Stimulated activated naive B cell treated with anti-CD40 and anti-IgM and Interleukin-4, amounts not matched to agents 10 μg/mL and 1 μg/mL and 100 μg/mL, for 72 hours (primary cell): ENCODE measurements around the gene ARHGAP42.

ENCODE experiments used
- ATAC-seq, 2 donors: fragments of 150-1000 bp; cut with Tn5 transposase; replicated peaks; 2 replicates each; pipeline ENCODE4 v1.10.0; 2021; ENCODE audit warnings: moderate library complexity in 1 of 2
- DNase-seq: peaks from one replicate; pipeline ENCODE4 v3.0.0; 2021
- H3K27ac Mint-ChIP-seq: one replicate; pipeline ENCODE4 v1.8.0; 2022; ENCODE audit warnings: mild to moderate bottlenecking, mixed read lengths
- H3K27me3 Mint-ChIP-seq, 2 donors: one replicate each; pipeline ENCODE4 v1.8.0; 2022; ENCODE audit warnings: mixed read lengths in 2 of 2
- H3K36me3 Mint-ChIP-seq, 2 donors: one replicate each; pipeline ENCODE4 v1.8.0; 2022; ENCODE audit warnings: mixed read lengths in 2 of 2, mild to moderate bottlenecking in 1 of 2
- H3K4me1 Mint-ChIP-seq, 2 donors: one replicate each; pipeline ENCODE4 v1.8.0; 2022; ENCODE audit warnings: mixed read lengths in 2 of 2, mild to moderate bottlenecking in 1 of 2
- H3K4me3 Mint-ChIP-seq, 2 donors: one replicate each; pipeline ENCODE4 v1.8.0; 2022; ENCODE audit warnings: mild to moderate bottlenecking in 2 of 2, mixed read lengths in 2 of 2, moderate library complexity in 1 of 2
- H3K9me3 Mint-ChIP-seq, 2 donors: one replicate each; pipeline ENCODE4 v1.8.0; 2022; ENCODE audit warnings: mixed read lengths in 2 of 2, mild to moderate bottlenecking in 1 of 2

The ARHGAP42 gene

DNA sequence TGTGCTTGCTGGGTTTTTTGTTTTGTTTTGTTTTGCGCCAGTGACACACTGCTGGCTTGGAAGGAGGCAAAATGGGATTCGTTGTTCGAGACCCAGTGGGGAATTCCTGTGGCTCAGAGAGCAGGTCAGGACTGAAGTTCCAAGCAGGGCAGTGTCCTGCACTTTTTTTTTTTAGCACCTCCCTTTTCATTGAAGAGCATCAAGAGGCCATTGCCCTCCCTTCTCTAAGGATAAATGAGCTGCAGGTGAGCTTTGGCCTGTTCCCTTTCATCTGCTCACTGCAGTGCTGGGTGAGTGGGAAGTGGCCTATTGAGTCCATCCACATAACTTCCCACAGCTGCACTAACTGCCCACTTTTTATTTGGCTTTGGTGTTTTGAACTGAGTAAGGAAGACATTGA, 87.8 kb downstream of the ARHGAP42 start:
- peaks cover 0 to 1% of the 10 kb centered on the region in 2 donors for H3K4me1 Mint-ChIP-seq

DNA sequence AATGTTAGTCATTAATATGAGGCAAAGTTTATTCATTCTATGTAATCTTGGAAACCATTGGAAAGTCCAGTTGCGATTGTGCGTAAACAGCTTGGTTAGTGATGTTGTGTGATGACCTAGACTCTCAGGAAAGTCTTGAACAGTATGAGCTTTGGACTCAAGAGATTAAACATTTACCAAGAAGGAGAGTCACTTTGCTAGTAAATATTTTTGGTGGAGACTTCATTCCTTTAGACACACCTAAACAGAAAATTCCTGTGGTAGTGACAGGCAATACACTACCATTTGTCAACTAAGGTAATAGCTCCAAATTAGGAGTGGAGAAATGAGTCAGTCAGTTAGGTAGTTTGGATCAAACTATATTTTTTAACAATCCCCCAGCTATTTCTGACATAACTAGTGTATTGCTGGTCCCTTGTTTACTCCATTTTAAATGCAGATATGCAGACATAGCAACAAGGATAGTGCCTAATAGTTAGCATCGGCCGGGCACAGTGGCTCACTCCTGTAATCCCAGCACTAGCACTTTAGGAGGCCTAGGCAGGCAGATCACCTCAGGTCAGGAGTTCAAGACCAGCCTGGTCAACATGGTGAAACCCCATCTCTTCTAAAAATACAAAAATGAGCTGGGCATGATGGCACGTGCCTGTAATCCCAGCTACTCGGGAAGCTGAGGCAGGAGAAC, 89.3 kb downstream of the ARHGAP42 start:
- H3K27me3 Mint-ChIP-seq, result no peaks in the 10 kb centered on the region
- no peaks in the 10 kb centered on the region for H3K9me3 Mint-ChIP-seq
- H3K27ac Mint-ChIP-seq, result no peak overlapping the region
- peaks cover 0 to 1% of the 10 kb centered on the region in 2 donors for H3K4me1 Mint-ChIP-seq
- no peak overlapping the region for H3K4me3 Mint-ChIP-seq
- ATAC-seq (no peak), DNase-seq (no peak)
- H3K36me3 Mint-ChIP-seq, result peaks cover 16 to 21% of the 10 kb centered on the region in 2 donors

More for the DNA sequence above, 87.8 kb downstream of the ARHGAP42 start:
- Mint-ChIP-seq H3K27ac (no peak overlapping the region), H3K4me3 (no peak overlapping the region), H3K9me3 (no peaks in the 10 kb centered on the region), H3K36me3 (peaks cover 16 to 18% of the 10 kb centered on the region in 2 donors), H3K27me3 (no peaks in the 10 kb centered on the region)
- DNase-seq (no peak), ATAC-seq (no peak)

DNA sequence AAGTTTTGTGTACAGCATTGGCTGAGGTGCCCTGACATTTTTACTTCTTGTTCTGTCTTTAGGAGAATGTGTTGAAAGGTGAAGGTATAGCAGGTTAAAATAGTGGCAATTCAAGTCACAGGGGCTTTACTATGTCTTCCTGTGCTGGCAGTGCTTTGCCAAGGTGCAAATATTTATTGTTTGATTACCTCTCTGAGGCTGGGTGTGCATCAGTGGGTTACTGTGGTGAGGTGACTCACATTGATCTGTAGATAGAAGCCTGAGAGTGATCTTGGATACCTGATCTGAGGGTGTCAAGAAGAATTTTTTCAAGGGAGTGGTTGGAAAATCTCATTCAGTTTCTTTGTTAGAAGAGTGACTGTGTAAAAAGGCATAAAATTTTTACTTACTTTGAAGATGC, 90.0 kb downstream of the ARHGAP42 start:
- H3K36me3 Mint-ChIP-seq, result peaks cover 11 to 15% of the 10 kb centered on the region in 2 donors
- no peaks in the 10 kb centered on the region for H3K9me3 Mint-ChIP-seq
- H3K27ac Mint-ChIP-seq, result no peak overlapping the region
- H3K27me3 Mint-ChIP-seq, result no peaks in the 10 kb centered on the region
- H3K4me1 Mint-ChIP-seq, result peaks cover 0 to 1% of the 10 kb centered on the region in 2 donors
- no peak for ATAC-seq
- DNase-seq, result no peak
- H3K4me3 Mint-ChIP-seq, result no peak overlapping the region

DNA sequence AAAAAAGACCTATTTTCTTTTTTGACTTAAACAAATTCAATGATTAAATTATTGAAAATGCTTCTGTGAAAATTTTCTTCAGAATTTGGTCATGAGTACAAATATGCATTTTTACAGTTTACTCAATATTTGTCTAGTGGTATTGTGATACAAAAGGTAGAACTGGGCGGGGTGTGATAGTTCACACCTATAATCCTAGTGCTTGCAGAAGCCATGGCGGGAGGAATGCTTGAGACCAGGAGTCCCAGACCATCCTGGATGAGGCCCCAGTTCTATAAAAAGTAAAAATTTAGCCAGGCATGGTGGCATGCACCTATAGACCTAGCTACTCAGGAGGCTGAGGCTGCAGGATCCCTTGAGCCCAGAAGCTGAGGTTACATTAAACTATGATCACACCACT, 90.6 kb downstream of the ARHGAP42 start:
- H3K4me3 Mint-ChIP-seq, result no peak overlapping the region
- no peaks in the 10 kb centered on the region for H3K9me3 Mint-ChIP-seq
- no peak overlapping the region for H3K27ac Mint-ChIP-seq
- peaks cover 11 to 15% of the 10 kb centered on the region in 2 donors for H3K36me3 Mint-ChIP-seq
- peaks cover 0 to 1% of the 10 kb centered on the region in 2 donors for H3K4me1 Mint-ChIP-seq
- no peak for DNase-seq
- H3K27me3 Mint-ChIP-seq, result no peaks in the 10 kb centered on the region
- no peak for ATAC-seq

DNA sequence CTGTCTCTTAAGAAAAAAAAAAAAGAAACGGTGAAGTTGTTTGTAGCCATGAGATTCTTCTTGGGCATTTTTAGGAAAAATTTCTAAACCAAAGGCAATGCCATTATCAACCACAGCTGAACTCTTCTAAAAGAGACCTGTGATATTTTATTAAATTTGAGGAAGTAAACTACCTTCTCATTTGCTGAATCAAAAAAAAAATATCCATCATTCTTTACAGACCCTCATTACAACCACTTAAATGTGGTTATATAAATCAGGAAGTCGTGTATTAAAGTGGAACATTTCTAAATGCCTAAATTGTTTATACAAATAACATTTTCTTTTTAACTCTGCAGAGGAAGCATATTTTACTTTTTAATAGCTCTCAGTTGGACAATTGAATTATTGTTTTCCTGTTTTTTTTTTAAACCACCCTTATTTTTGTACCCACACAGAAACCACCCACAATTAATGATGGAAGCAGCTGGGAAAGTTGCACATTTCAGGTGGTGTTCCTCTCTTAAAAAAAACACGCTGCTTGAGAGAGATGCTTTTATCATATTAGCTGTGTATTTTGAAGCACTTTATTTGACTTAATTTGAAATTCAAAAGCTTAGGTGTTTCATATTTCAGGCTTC, 91.2 kb downstream of the ARHGAP42 start:
- Mint-ChIP-seq H3K9me3 (no peaks in the 10 kb centered on the region), H3K27me3 (no peaks in the 10 kb centered on the region), H3K27ac (no peak overlapping the region), H3K4me3 (no peak overlapping the region), H3K36me3 (peaks cover 11 to 15% of the 10 kb centered on the region in 2 donors), H3K4me1 (peaks cover 0 to 1% of the 10 kb centered on the region in 2 donors)
- ATAC-seq (no peak), DNase-seq (no peak)

DNA sequence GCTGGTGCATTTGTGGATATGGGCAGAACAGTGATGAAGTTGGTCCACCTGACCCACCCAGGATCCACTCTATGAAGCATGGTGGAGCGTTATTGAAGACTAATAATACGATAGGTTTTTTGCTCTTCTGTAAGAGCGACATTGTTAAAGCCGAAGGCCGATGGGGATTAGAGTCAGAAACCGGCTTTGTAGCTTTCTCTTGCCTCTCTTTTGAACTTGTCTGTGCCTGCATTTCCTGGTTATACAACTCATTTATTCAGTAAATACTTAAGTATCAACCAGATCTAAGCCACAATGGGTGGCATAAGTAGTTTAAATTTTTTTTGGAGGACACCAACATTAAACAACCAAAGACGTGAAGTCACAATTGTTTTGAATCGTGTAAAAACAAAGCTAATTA, 93.4 kb downstream of the ARHGAP42 start:
- Mint-ChIP-seq H3K27ac (no peak overlapping the region), H3K4me1 (no peaks in the 10 kb centered on the region), H3K9me3 (no peaks in the 10 kb centered on the region), H3K36me3 (peaks cover 0 to 10% of the 10 kb centered on the region in 2 donors), H3K27me3 (no peaks in the 10 kb centered on the region), H3K4me3 (no peak overlapping the region)
- no peak for DNase-seq
- ATAC-seq, result no peak

DNA sequence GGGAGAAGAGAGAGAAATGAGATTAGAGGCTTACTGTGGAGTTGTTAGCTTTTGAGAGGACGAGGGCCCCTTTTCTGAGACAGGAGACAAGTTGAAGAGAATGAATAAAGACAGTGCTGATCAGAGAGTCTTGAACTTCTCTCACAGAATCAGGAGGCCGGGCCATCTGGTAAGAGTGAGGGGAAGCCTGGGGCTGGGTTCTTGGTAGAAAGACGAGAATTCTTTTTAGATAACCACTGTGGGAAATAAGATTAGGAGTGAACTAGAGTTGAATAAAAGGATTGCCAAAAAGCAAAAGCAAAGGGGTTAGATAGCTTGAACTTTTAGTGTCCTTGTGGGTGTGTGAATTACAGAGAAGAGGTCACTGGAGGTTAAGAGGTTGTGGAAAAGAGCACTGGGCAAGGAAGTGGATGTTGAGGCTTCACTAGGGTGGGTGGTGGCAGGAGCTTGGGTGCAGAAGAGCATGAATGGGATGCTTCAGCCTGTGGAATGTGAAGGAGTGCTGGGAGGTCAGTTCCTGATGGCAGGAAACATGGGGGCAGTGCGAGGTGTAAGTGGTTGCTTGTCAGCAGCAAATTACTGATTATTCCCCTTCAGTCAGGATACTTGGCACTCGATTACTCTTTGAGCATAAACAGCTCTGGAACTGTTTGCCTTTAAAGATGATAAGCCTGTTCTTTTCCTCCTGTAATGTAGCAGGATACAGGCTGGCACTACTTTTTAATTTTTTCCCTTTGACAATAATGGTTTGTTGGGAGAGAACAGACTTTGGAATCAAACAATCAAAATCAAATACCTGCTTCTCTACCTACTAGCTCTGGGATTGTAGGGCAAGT, 98.3 kb downstream of the ARHGAP42 start:
- H3K4me1 Mint-ChIP-seq, result peaks cover 0 to 5% of the 10 kb centered on the region in 2 donors
- H3K36me3 Mint-ChIP-seq, result peaks cover 1 to 8% of the 10 kb centered on the region in 2 donors
- DNase-seq (no peak), ATAC-seq (no peak)
- H3K4me3 Mint-ChIP-seq, result no peak overlapping the region
- no peaks in the 10 kb centered on the region for H3K9me3 Mint-ChIP-seq
- no peak overlapping the region for H3K27ac Mint-ChIP-seq
- H3K27me3 Mint-ChIP-seq, result peaks cover 0 to 3% of the 10 kb centered on the region in 2 donors

DNA sequence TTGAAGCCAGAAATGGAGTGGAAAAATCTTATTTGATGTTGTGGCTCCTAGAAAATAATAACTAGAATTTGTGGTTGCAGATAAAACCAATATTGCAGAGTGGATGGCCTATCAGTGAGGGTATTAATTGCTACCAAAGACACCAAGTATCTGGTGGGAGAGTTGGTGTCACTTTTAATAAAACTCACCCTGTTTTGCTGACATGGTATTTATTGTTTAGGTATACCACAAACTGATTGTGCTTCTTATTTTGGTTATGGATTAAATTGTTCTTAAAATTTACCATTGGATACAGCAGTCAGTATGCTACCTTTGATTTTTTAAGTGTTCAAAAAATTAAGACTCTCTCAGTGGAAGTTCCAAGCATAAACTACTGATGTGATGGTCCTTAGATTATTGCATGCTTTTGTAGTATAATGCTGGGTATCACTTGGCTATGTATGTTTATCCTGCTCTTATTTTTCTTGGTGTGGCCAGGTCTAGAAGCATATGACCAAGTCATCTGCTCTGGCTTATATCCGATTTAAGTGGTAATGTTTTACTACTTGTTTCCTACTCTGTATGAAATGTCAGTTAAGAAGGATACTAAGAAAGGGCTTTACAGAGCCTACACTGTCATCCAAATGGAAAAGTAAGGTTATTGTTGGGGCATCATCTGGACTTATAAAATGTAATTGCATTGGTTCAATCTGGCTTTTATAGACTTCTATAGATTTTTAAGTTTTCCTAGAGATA, 101.6 kb downstream of the ARHGAP42 start:
- Mint-ChIP-seq H3K36me3 (peaks cover 1 to 5% of the 10 kb centered on the region in 2 donors), H3K4me1 (peaks cover 0 to 5% of the 10 kb centered on the region in 2 donors), H3K4me3 (no peak overlapping the region), H3K9me3 (no peaks in the 10 kb centered on the region), H3K27ac (no peak overlapping the region), H3K27me3 (peaks cover 0 to 3% of the 10 kb centered on the region in 2 donors)
- ATAC-seq (no peak), DNase-seq (no peak)

DNA sequence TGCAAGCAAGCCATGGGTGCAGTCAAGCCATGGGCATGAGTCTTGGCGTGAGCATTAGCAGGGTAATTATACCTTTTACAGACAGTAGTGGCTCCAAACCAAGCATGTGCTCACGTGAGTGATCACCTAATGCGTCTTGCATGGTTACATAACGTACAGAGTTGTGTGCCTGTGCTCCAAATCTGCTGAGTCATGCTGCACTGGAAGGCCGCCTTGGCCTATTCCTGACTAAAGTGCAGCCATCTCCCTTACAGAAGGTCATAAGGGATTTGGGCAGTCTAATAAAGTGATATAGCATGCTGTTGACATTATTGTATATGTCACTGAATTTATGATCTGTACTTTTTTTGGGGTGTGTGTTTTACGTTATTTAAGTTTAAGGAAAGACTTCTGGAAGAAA, 102.4 kb downstream of the ARHGAP42 start:
- no peak for DNase-seq
- no peak overlapping the region for H3K4me3 Mint-ChIP-seq
- no peak overlapping the region for H3K27ac Mint-ChIP-seq
- peaks cover 1 to 5% of the 10 kb centered on the region in 2 donors for H3K36me3 Mint-ChIP-seq
- peaks cover 0 to 3% of the 10 kb centered on the region in 2 donors for H3K27me3 Mint-ChIP-seq
- peaks cover 0 to 5% of the 10 kb centered on the region in 2 donors for H3K4me1 Mint-ChIP-seq
- H3K9me3 Mint-ChIP-seq, result no peaks in the 10 kb centered on the region
- ATAC-seq, result no peak

DNA sequence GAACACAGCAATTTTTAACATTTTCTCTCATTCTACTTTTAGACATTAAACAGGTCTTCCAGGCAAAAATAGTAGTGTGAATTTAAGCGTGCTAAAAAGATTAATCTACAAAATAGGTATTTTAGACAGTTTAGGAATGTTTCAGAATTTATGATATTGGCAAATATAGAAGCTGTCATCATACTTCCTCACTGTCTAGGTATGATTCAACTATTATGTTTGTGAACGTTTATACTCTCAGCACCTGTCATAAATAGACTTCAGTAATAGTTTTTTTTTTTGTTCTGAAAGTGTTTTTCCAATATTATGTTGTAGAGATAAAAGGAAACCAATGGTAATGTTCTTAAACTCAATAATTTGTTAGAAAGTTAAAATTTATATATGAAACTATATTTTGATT, 103.0 kb downstream of the ARHGAP42 start:
- no peaks in the 10 kb centered on the region for H3K9me3 Mint-ChIP-seq
- peaks cover 1 to 5% of the 10 kb centered on the region in 2 donors for H3K36me3 Mint-ChIP-seq
- DNase-seq (no peak), ATAC-seq (no peak)
- H3K4me1 Mint-ChIP-seq, result peaks cover 0 to 5% of the 10 kb centered on the region in 2 donors
- H3K27me3 Mint-ChIP-seq, result peaks cover 0 to 3% of the 10 kb centered on the region in 2 donors
- H3K4me3 Mint-ChIP-seq, result no peak overlapping the region
- no peak overlapping the region for H3K27ac Mint-ChIP-seq

DNA sequence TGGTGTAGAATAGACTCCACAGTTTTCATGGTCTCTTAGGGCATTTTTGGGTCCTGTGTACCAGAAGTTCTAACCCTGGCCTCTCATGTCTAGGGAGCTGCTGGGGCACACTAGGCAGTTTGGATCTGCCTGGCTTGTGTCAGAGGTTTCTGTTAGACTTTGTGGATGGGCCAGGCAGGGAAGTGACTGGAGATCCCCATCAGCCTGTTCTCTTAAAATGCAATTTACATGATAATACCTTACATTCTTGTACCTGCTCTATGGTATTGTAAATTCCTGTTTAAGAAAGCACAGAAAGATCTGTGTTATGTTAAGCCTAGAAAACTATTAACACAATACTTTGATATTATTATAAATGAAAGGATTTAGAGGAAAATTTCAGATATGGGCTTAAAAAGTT, 104.0 kb downstream of the ARHGAP42 start:
- peaks cover 1 to 8% of the 10 kb centered on the region in 2 donors for H3K36me3 Mint-ChIP-seq
- no peak overlapping the region for H3K27ac Mint-ChIP-seq
- H3K4me1 Mint-ChIP-seq, result peaks cover 0 to 5% of the 10 kb centered on the region in 2 donors
- ATAC-seq (no peak), DNase-seq (no peak)
- no peaks in the 10 kb centered on the region for H3K9me3 Mint-ChIP-seq
- H3K4me3 Mint-ChIP-seq, result no peak overlapping the region
- H3K27me3 Mint-ChIP-seq, result peaks cover 0 to 3% of the 10 kb centered on the region in 2 donors

DNA sequence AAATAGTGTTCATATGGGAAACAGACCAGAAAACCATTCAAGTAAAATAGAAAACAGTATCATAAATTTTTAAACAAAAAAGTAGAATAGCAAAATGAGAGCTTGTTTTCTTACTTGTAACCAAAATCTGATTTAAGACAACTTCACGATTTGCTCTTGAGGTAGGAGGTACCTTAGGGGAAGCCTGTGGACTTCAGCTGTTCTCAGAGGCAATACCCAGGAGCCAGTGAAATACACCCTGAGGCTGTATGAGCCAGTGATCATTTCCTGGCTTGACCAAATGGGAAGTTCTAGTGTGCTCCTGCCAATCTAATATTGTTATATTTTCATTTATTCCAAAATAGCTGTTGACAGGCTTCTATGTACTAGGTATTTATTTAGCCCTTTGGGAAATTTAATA, 104.8 kb downstream of the ARHGAP42 start:
- no peak overlapping the region for H3K4me3 Mint-ChIP-seq
- peaks cover 0 to 5% of the 10 kb centered on the region in 2 donors for H3K4me1 Mint-ChIP-seq
- H3K9me3 Mint-ChIP-seq, result no peaks in the 10 kb centered on the region
- peaks cover 0 to 3% of the 10 kb centered on the region in 2 donors for H3K27me3 Mint-ChIP-seq
- ATAC-seq (no peak), DNase-seq (no peak)
- H3K36me3 Mint-ChIP-seq, result peaks cover 1 to 10% of the 10 kb centered on the region in 2 donors
- no peak overlapping the region for H3K27ac Mint-ChIP-seq

DNA sequence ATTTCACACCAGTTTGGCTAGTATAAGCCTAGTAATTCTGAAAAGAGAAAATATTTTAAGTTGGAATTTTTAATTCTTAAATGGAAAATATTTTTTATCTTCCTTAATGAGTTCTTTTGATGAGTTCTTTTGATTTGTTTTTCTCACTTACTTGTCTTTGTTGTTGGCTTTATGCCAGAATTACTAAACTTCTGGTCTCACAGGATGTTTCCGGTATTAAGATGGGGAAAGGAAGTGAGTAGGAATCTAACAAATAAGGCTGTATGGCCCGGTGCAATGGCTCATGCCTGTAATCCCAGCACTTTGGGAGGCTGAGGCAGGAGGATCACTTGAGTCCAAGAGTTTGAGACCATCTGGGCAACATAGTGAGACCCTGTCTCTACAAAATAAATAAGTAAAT, 106.4 kb downstream of the ARHGAP42 start:
- DNase-seq (no peak), ATAC-seq (no peak)
- Mint-ChIP-seq H3K9me3 (no peaks in the 10 kb centered on the region), H3K36me3 (peaks cover 1 to 10% of the 10 kb centered on the region in 2 donors), H3K4me1 (peaks cover 0 to 5% of the 10 kb centered on the region in 2 donors), H3K4me3 (no peak overlapping the region), H3K27ac (no peak overlapping the region), H3K27me3 (no peaks in the 10 kb centered on the region)

DNA sequence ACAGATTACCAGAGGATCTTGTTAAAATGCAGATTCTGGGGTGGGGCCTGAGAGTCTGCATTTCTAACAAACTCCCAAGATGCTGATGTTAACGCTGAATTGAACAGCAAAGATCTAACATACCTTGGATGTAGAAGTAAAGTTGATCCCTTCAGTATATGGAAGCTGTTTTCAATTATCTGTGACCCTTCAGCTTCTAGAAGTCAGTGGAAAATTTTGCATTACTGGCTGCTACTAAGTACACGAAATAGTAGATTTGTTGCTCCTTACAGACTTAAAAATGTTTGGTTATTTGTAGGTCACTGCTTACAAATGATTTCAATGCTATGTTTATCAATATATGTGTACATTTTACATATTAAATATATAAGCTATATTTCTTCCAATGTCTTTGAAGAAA, 107.4 kb downstream of the ARHGAP42 start:
- Mint-ChIP-seq H3K27me3 (no peaks in the 10 kb centered on the region), H3K36me3 (peaks cover 0 to 10% of the 10 kb centered on the region in 2 donors), H3K4me3 (no peak overlapping the region), H3K9me3 (no peaks in the 10 kb centered on the region), H3K27ac (no peak overlapping the region), H3K4me1 (peaks cover 0 to 1% of the 10 kb centered on the region in 2 donors)
- ATAC-seq, result no peak
- DNase-seq, result no peak
